Measurements from ENCODE around the gene TMEM61.
"Not testable (repeated sequence)": the region's sequence is repeated elsewhere in the genome, so short reads cannot be mapped to it uniquely, and the experiment has no call there.

TMEM61 gene

GRCh38 chr1:55002686-55003085, 22.3 kb downstream of the TMEM61 start:
- no peak for DNase-seq

- no peak for DNase-seq
Measured at GRCh38 chr1:55005351-55006140, 25.1 kb downstream of the TMEM61 start.

- DNase-seq: no peak
Measured at GRCh38 chr1:55006931-55007330, 26.5 kb downstream of the TMEM61 start.

GRCh38 chr1:55007625-55008024, 27.2 kb downstream of the TMEM61 start:
- DNase-seq: no peak

GRCh38 chr1:55010194-55010886, 29.9 kb downstream of the TMEM61 start:
- DNase-seq: no peak

- no peak for DNase-seq
Measured at GRCh38 chr1:55010887-55011217, 30.4 kb downstream of the TMEM61 start.

GRCh38 chr1:55012661-55013060, 32.2 kb downstream of the TMEM61 start:
- DNase-seq: peak; percentile 51 to 92 (median 74)

GRCh38 chr1:55015123-55015522, 34.7 kb downstream of the TMEM61 start:
- no peak for DNase-seq

GRCh38 chr1:55015731-55016620, 35.5 kb downstream of the TMEM61 start:
- no peak for DNase-seq

- DNase-seq: no peak
Measured at GRCh38 chr1:55018395-55018794, 38.0 kb downstream of the TMEM61 start.

- peak; percentile 80 to 93 (median 87) for DNase-seq
Measured at GRCh38 chr1:55021942-55022546, 41.6 kb downstream of the TMEM61 start.

- not testable (repeated sequence) for DNase-seq
Measured at GRCh38 chr1:55024163-55024562, 43.7 kb downstream of the TMEM61 start.

GRCh38 chr1:55026682-55027081, 46.3 kb downstream of the TMEM61 start:
- not testable (repeated sequence) for DNase-seq

- DNase-seq: not testable (repeated sequence)
Measured at GRCh38 chr1:55031098-55031497, 50.7 kb downstream of the TMEM61 start.

GRCh38 chr1:55033265-55033614, 52.8 kb downstream of the TMEM61 start:
- DNase-seq: no peak

- no peak for DNase-seq
Measured at GRCh38 chr1:55034476-55035133, 54.2 kb downstream of the TMEM61 start.

- DNase-seq: no peak
Measured at GRCh38 chr1:55035904-55036303, 55.5 kb downstream of the TMEM61 start.

GRCh38 chr1:55037733-55038551, 57.5 kb downstream of the TMEM61 start:
- DNase-seq: no peak

- DNase-seq: no peak
Measured at GRCh38 chr1:55038552-55038838, 58.1 kb downstream of the TMEM61 start.

- no peak for DNase-seq
Measured at GRCh38 chr1:55038974-55039341, 58.5 kb downstream of the TMEM61 start.

GRCh38 chr1:55039342-55040082, 59.1 kb downstream of the TMEM61 start, which contains the start of gene PCSK9:
TSS of gene PCSK9 (plus strand) at chr1:55039548. CDS start at chr1:55039838, 290 bp downstream.
- peak in 2 of 3 experiments; percentile 45 to 54 for DNase-seq

Measured in NCI-H1417 (cell line).